Central memory CD4-positive, alpha-beta T cell (primary cell): ENCODE results near the gene UPP2.

Experiments used
- DNase-seq: peaks from one replicate; pipeline ENCODE4 v3.0.0; 2022

UPP2 gene

GRCh38 chr2:158142568-158143332 is 41.1 kb downstream of the UPP2 start:
- no peak for DNase-seq

GRCh38 chr2:158143703-158144360 is 42.2 kb downstream of the UPP2 start:
- no peak for DNase-seq

- DNase-seq: no peak
These were observed 43.4 kb downstream of the UPP2 start for GRCh38 chr2:158144914-158145625.

DNA sequence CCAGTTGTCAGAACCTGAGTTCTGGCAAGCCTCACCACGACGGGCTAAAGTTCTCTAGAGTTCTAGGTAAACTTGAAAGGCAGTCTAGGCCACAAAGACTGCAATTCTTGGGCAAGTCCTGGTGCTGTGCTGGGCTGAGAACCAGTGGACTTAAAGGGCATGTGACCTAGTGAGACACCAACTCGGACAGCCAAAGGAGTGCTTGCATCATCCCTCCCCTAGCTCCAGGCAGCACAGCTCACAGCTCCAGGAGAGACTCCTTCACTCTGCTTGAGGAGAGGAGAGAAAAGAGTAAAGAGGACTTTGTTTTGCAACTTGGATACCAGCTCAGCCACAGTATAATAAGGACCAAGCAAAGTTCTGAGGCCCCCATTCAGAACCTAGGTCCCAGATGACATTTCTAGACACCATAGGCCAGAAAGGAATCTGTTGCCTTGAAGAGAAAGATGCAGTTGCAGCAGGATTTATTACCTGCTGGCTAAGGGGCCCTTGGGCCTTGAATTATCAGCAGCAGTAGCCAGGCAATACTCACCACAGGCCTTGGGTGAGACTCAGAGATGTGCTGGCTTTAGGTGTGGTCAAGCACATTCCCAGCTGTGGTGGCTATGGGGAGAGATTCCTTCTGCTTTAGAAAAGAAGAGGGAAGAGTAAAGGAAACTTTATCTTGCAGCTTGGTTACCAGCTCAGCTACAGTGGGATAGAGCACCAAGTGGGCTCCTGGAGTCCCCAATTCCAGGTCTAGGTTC is 51.8 kb downstream of the UPP2 start:
- no peak for DNase-seq

DNA sequence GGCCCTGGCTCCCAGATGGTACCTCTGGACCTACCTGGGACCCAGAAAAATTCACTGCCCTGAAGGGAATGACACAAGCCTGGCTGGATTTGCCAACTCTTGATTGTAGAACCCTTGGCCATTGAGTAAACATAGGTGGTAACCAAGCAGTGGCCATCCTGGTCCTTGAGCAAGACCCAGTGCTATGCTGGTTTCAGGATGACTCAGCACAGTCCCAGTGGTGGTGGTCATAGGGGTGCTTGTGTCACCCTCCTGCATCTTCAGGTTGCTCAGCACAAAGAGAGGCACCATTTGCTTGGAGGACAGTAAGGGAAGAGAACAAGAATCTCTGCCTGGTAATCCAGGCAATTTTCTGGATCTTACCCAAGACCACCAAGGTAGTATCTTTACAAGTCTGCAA is 52.9 kb downstream of the UPP2 start:
- DNase-seq: no peak

GRCh38 chr2:158172719-158173118 is 71.0 kb downstream of the UPP2 start:
- no peak for DNase-seq

- DNase-seq: no peak
These were observed 72.8 kb downstream of the UPP2 start for GRCh38 chr2:158174495-158174894.

GRCh38 chr2:158174956-158175355 is 73.3 kb downstream of the UPP2 start:
- no peak for DNase-seq

DNA sequence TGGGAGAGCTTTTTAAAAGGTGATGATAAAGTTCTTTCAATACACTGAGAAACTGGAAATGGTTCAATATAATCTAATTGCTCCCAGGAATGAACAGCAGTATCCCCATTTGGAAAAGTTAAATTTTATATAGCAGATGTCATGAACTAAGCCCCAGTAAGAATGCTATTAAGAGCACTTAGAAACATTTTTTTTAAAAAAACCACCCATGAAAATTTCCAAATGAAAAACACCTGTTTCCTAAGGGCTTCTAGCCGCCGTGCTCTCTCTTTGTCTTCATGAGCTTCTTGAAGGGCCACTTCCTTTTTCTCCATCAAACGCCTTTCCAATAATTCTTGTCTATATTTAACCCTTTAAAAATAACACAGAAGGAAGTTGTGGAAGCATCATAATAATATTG is 77.0 kb downstream of the UPP2 start:
- no peak for DNase-seq

DNA sequence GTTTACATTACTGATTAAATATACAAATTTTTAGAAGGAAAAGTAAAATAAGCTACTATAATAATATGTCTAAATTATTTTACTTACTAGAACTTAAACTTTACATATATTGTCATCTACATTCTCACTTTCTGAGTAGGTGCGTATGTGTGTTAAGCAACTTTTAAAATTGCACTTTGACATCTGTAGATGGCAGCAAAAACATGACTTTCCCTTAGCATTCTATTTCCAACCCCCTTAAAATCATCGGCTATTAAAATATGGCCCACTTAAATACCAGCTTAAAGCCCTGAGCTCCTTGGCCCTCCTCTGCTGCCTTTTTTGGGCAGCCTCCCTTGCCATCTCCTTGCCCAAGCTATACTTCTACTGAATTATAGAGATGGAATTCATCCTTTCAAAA is 78.0 kb downstream of the UPP2 start:
- DNase-seq: no peak

DNA sequence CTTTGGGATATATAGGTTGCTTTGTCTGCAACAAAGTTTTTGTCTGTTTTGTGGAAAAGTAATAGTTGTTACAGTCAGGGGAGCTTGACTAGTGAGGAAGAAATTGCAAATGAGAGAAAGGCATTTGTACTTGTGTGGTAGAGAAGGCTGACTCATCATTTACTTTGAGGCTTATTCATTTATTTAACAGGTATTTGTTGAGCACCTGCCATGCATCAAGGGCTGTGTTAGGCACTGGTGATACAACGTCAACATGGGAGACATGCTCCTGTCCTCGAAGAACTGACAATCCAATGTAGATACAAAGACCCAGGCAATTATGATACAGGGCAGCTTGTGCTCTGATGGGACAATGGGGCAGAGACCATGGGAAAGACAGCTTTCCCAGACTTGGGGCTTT is 79.5 kb downstream of the UPP2 start:
- DNase-seq: no peak

- no peak for DNase-seq
These were observed 81.1 kb downstream of the UPP2 start for GRCh38 chr2:158182676-158183295.

DNA sequence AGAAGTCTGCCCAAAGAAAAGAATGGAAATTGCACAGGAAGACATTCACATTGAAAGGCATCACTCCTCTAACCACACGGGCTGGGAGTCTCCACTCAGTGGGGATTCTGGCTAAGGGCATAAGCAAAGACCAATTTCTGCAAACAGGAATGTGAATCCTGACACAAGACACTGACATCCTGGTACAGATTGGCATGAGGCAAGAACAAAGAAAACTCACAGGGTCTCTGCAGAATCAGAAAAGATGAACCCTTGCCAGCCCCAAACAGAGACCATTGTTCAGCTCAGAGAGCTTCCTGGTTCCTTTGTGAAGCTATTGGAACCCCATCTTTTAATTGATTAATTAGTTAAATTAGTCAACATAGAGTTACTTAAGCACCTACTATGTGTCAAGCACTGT is 82.3 kb downstream of the UPP2 start:
- no peak for DNase-seq

DNA sequence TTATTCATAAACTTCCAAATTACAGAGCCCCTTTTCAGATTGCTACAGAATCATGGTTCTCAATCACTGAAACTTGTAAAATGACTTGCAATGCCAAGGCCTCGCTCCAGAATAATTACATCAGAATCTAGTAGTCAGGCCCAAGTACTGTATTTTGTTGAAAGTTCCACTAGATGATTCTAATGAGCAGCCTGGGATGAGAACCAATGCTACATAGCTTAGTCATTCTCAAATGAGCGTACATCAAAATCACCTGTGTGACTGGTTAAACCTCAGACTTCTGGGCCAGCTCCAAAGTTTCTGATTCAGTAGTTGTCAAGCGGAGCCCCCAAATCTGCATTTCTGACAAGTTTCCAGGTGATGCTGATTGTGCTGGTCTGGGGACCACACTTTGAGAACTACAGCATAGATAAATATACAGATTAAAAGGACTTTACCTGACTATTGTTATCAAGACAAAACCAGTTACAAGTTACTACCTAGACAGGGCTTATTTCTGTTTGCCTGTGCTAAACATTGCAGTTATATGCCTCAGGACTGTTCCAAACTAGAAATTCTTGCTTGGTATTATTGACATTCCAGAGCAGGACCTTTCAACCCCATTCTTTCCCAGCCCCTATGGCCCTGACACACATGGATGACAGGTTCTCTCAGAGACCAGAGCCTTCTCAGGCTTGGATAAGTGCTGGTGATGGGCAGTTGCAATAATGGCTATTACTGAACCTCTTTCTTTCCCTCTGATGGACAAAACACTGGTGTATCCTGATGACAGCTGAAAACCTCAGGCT is 83.1 kb downstream of the UPP2 start:
- no peak for DNase-seq
